ENCODE data around the gene RETN. TPM values are rescaled to one million over a fixed set of nuclear protein-coding genes. Genes with fewer than 3 reads are reported as not detected.
A peak's percentile ranks its signal among the peaks of the same experiment; 100 is the strongest.

RETN gene
- total RNA-seq, 1 experiment from 2014 or later: not detected

GRCh38 chr19:7625763-7626372 is 43.0 kb upstream of the RETN start:
- Histone ChIP-seq H3K4me3 (ENCODE audit: low read depth, low read length) (no peak overlapping the region), H3K4me1 (peaks cover 7% of the 10 kb centered on the region; the same call in 1 of the 2 replicates), H3K9me3 (no peaks in the 10 kb centered on the region), H3K27me3 (replicated peaks; ENCODE audit: control insufficient read depth, insufficient read depth, low read length) (no peaks in the 10 kb centered on the region), H3K36me3 (ENCODE audit: control insufficient read depth, insufficient read depth, low read length) (no peaks in the 10 kb centered on the region; the same call in 1 of the 2 replicates)
- H3K27ac Mint-ChIP-seq (ENCODE audit: unreplicated experiment): no peak overlapping the region
- H3K27me3 Mint-ChIP-seq (ENCODE audit: insufficient read depth, unreplicated experiment): no peaks in the 10 kb centered on the region
- intact Hi-C loops (cut with micrococcal nuclease; ENCODE audit: unreplicated experiment): no loop called here
- H3K4me1 Mint-ChIP-seq (ENCODE audit: low read depth, unreplicated experiment): peaks cover 7% of the 10 kb centered on the region
- DNase-seq: no peak
- POLR2A ChIA-PET: no interaction called here
- peaks cover 44% of the 10 kb centered on the region for H3K36me3 Mint-ChIP-seq (ENCODE audit: insufficient read depth, unreplicated experiment)
- no TSS peak for BruUV-seq (replicated peaks)
- no peaks in the 10 kb centered on the region for H3K9me3 Mint-ChIP-seq (ENCODE audit: unreplicated experiment)
- TF ChIP-seq, protein P1, sequence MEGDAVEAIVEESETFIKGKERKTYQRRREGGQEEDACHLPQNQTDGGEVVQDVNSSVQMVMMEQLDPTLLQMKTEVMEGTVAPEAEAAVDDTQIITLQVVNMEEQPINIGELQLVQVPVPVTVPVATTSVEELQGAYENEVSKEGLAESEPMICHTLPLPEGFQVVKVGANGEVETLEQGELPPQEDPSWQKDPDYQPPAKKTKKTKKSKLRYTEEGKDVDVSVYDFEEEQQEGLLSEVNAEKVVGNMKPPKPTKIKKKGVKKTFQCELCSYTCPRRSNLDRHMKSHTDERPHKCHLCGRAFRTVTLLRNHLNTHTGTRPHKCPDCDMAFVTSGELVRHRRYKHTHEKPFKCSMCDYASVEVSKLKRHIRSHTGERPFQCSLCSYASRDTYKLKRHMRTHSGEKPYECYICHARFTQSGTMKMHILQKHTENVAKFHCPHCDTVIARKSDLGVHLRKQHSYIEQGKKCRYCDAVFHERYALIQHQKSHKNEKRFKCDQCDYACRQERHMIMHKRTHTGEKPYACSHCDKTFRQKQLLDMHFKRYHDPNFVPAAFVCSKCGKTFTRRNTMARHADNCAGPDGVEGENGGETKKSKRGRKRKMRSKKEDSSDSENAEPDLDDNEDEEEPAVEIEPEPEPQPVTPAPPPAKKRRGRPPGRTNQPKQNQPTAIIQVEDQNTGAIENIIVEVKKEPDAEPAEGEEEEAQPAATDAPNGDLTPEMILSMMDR (IDR thresholded peaks at IDR 0.05; ENCODE audit: insufficient read depth in 1 of 2, low read depth in 1 of 2, low read length in 1 of 2, severe bottlenecking in 1 of 2, unreplicated experiment in 1 of 2): no peak
- no peak overlapping the region for H3K4me3 Mint-ChIP-seq (ENCODE audit: unreplicated experiment)
- CTCF ChIA-PET: no interaction called here

- Mint-ChIP-seq H3K4me1 (ENCODE audit: low read depth, unreplicated experiment) (peaks cover 7% of the 10 kb centered on the region), H3K9me3 (ENCODE audit: unreplicated experiment) (no peaks in the 10 kb centered on the region), H3K27ac (ENCODE audit: unreplicated experiment) (no peak overlapping the region), H3K36me3 (ENCODE audit: insufficient read depth, unreplicated experiment) (peaks cover 34% of the 10 kb centered on the region), H3K27me3 (ENCODE audit: insufficient read depth, unreplicated experiment) (no peaks in the 10 kb centered on the region), H3K4me3 (ENCODE audit: unreplicated experiment) (no peak overlapping the region)
- Histone ChIP-seq H3K36me3 (ENCODE audit: control insufficient read depth, insufficient read depth, low read length) (no peaks in the 10 kb centered on the region; the same call in 1 of the 2 replicates), H3K27me3 (replicated peaks; ENCODE audit: control insufficient read depth, insufficient read depth, low read length) (no peaks in the 10 kb centered on the region), H3K4me3 (ENCODE audit: low read depth, low read length) (no peak overlapping the region), H3K9me3 (no peaks in the 10 kb centered on the region), H3K4me1 (peaks cover 8% of the 10 kb centered on the region; the same call in 1 of the 2 replicates)
- POLR2A ChIA-PET: no interaction called here
- CTCF ChIA-PET: no interaction called here
- intact Hi-C loops (cut with micrococcal nuclease; ENCODE audit: unreplicated experiment): no loop called here
- TF ChIP-seq, protein P1 (IDR thresholded peaks at IDR 0.05; ENCODE audit: insufficient read depth in 1 of 2, low read depth in 1 of 2, low read length in 1 of 2, severe bottlenecking in 1 of 2, unreplicated experiment in 1 of 2): no peak
- no TSS peak for BruUV-seq (replicated peaks)
- DNase-seq: no peak
These were observed 41.7 kb upstream of the RETN start for GRCh38 chr19:7627166-7627565.

GRCh38 chr19:7628589-7629311 is 40.1 kb upstream of the RETN start:
- peaks cover 7% of the 10 kb centered on the region for H3K4me1 Mint-ChIP-seq (ENCODE audit: low read depth, unreplicated experiment)
- Histone ChIP-seq H3K27me3 (replicated peaks; ENCODE audit: control insufficient read depth, insufficient read depth, low read length) (no peaks in the 10 kb centered on the region), H3K4me1 (peaks cover 8% of the 10 kb centered on the region; the same call in 1 of the 2 replicates), H3K4me3 (ENCODE audit: low read depth, low read length) (peak overlapping the region; percentile 85), H3K9me3 (no peaks in the 10 kb centered on the region), H3K36me3 (ENCODE audit: control insufficient read depth, insufficient read depth, low read length) (no peaks in the 10 kb centered on the region; the same call in 1 of the 2 replicates)
- H3K36me3 Mint-ChIP-seq (ENCODE audit: insufficient read depth, unreplicated experiment): peaks cover 25% of the 10 kb centered on the region
- no peaks in the 10 kb centered on the region for H3K9me3 Mint-ChIP-seq (ENCODE audit: unreplicated experiment)
- no peaks in the 10 kb centered on the region for H3K27me3 Mint-ChIP-seq (ENCODE audit: insufficient read depth, unreplicated experiment)
- intact Hi-C loops (cut with micrococcal nuclease; ENCODE audit: unreplicated experiment): loop anchor here (1.0 kb wide), 1 partner anchor 9 kb away; the partner anchor contains the start of gene STXBP2
- TSS peak; percentile 83 for BruUV-seq (replicated peaks)
- TF ChIP-seq, protein P1 (IDR thresholded peaks at IDR 0.05; ENCODE audit: insufficient read depth in 1 of 2, low read depth in 1 of 2, low read length in 1 of 2, severe bottlenecking in 1 of 2, unreplicated experiment in 1 of 2): no peak
- ChIA-PET POLR2A (interaction anchor here (0.7 to 1.1 kb wide), 3 partner anchors 9 to 315 kb away, joined by 3 to 4 read pairs (median 4); partner anchors contain the start of gene TIMM44), CTCF (interaction anchor here (0.9 to 1.9 kb wide), 4 partner anchors 52 to 240 kb away, joined by 3 to 12 read pairs (median 6); partner anchors contain the start of gene TRAPPC5)
- peak overlapping the region; percentile 97 for H3K27ac Mint-ChIP-seq (ENCODE audit: unreplicated experiment)
- no peak for DNase-seq
- H3K4me3 Mint-ChIP-seq (ENCODE audit: unreplicated experiment): peak overlapping the region; percentile 94
